OCI-LY7 (cell line): Measurements from ENCODE around the gene WAS. TPM values are rescaled to one million over a fixed set of nuclear protein-coding genes. Genes with fewer than 3 reads are reported as not detected.

ENCODE experiments used
- BruUV-seq: library from RNA; stranded (reverse); fragments of 400-500 nt; replicated peaks from 2 replicates; lab custom pipeline; 2021; lab: Mats Ljungman, UMichigan
- CTCF ChIA-PET: fragments of 300-600 bp; sonication (Branson Sonifier 250); formaldehyde crosslinking; loops from one replicate; lab custom pipeline; 2022; ENCODE audit warnings: antibody characterized with exemption; ENCODE audit not compliant: unreplicated experiment; lab: Charles Lee
- POLR2A ChIA-PET: fragments of 300-600 bp; sonication (Branson Sonifier 250); formaldehyde crosslinking; loops from one replicate; lab custom pipeline; 2022; ENCODE audit warnings: antibody characterized with exemption; lab: Charles Lee
- DNase-seq: peaks from one replicate; pipeline ENCODE4 v3.0.0-alpha.2; 2015; ENCODE audit warnings: low spot score
- H2AFZ ChIP-seq: fragments of 200-600 bp; sonication (generic), shearing (Covaris generic); 2 replicates; pipeline ENCODE4 v1.6.1; 2014; ENCODE audit warnings: mild to moderate bottlenecking, antibody characterized with exemption, low read length, moderate library complexity
- H3K27ac ChIP-seq: fragments of 200-600 bp; sonication (generic); 2 replicates; pipeline ENCODE4 v1.5.1; 2014; ENCODE audit warnings: mixed run types, low read depth, mild to moderate bottlenecking, moderate library complexity, low read length, inconsistent platforms; ENCODE audit not compliant: poor library complexity, severe bottlenecking
- H3K36me3 ChIP-seq: fragments of 200-600 bp; sonication (generic); 2 replicates; pipeline ENCODE4 v1.6.1; 2014; ENCODE audit warnings: mild to moderate bottlenecking, antibody characterized with exemption, low read length, moderate library complexity, mixed read lengths; ENCODE audit not compliant: insufficient read depth
- H3K4me1 ChIP-seq: fragments of 200-600 bp; sonication (generic); 2 replicates; pipeline ENCODE4 v1.5.1; 2014; ENCODE audit warnings: mild to moderate bottlenecking, low read length; ENCODE audit not compliant: insufficient read depth, poor library complexity, severe bottlenecking
- H3K4me2 ChIP-seq: fragments of 200-600 bp; sonication (generic); 2 replicates; pipeline ENCODE4 v1.6.1; 2014; ENCODE audit warnings: mild to moderate bottlenecking, low read length
- H3K4me3 ChIP-seq: fragments of 200-600 bp; sonication (generic); 2 replicates; pipeline ENCODE4 v1.5.1; 2014; ENCODE audit warnings: mild to moderate bottlenecking, low read depth, low read length; ENCODE audit not compliant: poor library complexity, severe bottlenecking
- H3K79me2 ChIP-seq: fragments of 200-600 bp; sonication (generic); 2 replicates; pipeline ENCODE4 v1.6.1; 2016; ENCODE audit warnings: low read depth, mild to moderate bottlenecking, low read length, moderate library complexity, mixed read lengths; ENCODE audit not compliant: insufficient read depth
- H3K9me2 ChIP-seq: fragments of 200-600 bp; sonication (generic); 2 replicates; pipeline ENCODE4 v1.6.1; 2016; ENCODE audit warnings: mild to moderate bottlenecking, low read length, mixed read lengths; ENCODE audit not compliant: insufficient read depth
- H3K9me3 ChIP-seq: fragments of 200-600 bp; sonication (generic); 2 replicates; pipeline ENCODE4 v1.6.1; 2014; ENCODE audit warnings: mild to moderate bottlenecking, mixed run types, low read length, mixed read lengths
- H4K20me1 ChIP-seq: fragments of 200-600 bp; sonication (generic); 2 replicates; pipeline ENCODE4 v1.6.1; 2014; ENCODE audit warnings: mild to moderate bottlenecking, antibody characterized with exemption, low read length, moderate library complexity, mixed read lengths; ENCODE audit not compliant: insufficient read depth
- EZH2phosphoT487 ChIP-seq: fragments of 200-600 bp; sonication (generic); IDR thresholded peaks from 2 replicates; pipeline ENCODE4 v1.6.1; 2018; ENCODE audit warnings: low read depth, borderline replicate concordance, mild to moderate bottlenecking, mixed run types, antibody characterized with exemption, low read length, moderate library complexity, mixed read lengths
- intact Hi-C: fragments of 100-400 bp; cut with micrococcal nuclease; formaldehyde crosslinking; loops from one replicate; pipeline ENCODE4 v1.10.0; 2022; ENCODE audit not compliant: unreplicated experiment
- small RNA-seq: library from RNA; depleted of rRNA; stranded (forward); fragments of <200 nt; gene quantifications from one replicate; pipeline ENCODE3, GENCODE V24; 2014
- total RNA-seq, 2 experiments: library from RNA; depleted of rRNA in 1 of 2; stranded (reverse); fragments of >200 nt in 1 of 2; shearing (Covaris generic) in 1 of 2; gene quantifications; 2 replicates each; pipeline ENCODE4 v1.2.3, GENCODE V29; 2014 to 2022
- TF ChIP-seq, protein P1 (sequence below): fragments of 200-600 bp; sonication (generic); conservative IDR thresholded peaks from 2 replicates; pipeline ENCODE4 v1.5.1; 2014; ENCODE audit warnings: mild to moderate bottlenecking, antibody characterized with exemption, low read length, moderate library complexity, mixed read lengths

WAS gene
- total RNA-seq, 2 experiments from 2014 or later = 43.9 to 87.0 TPM

DNA sequence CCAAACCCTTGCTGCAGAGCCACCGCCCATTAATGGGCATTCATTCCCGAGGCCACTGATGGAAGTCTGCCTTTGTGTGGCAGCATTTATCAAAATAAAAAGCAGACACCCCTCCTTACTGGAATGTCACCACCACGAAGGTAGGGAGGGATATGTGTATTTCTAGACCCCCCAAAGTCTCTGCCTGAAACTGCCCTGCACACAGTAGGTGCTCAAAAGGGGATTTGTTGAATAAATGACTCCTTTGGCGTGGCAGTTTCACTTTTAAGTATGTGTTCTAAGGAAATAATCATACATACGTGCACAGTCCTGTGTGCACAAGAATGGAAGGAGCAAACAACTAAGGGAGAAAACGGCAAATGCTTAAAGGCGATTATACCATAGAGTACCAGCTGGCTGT is 54.3 kb downstream of the WAS start:
- intact Hi-C loops = loop anchor here (5.0 kb wide), 2 partner anchors 64 to 219 kb away; partner anchors contain the start of genes HDAC6 and OTUD5
- peak overlapping the region; percentile 99 for H3K4me2 ChIP-seq
- peak overlapping the region; percentile 73 for H3K4me3 ChIP-seq
- peak overlapping the region; percentile 92 for H3K27ac ChIP-seq
- CTCF ChIA-PET = no interaction called here
- H4K20me1 ChIP-seq = no peaks in the 10 kb centered on the region
- DNase-seq = peak; percentile 3
- peaks cover 10% of the 10 kb centered on the region for H3K4me1 ChIP-seq
- POLR2A ChIA-PET = interaction anchor here (0.6 to 1.4 kb wide), 2 partner anchors 9 to 67 kb away, joined by 3 read pairs; no protein-coding TSS in a partner anchor
- peak overlapping the region; percentile 82; the same call in 1 of the 2 replicates for H2AFZ ChIP-seq
- no peak for TF ChIP-seq EZH2phosphoT487
- TF ChIP-seq, protein P1, sequence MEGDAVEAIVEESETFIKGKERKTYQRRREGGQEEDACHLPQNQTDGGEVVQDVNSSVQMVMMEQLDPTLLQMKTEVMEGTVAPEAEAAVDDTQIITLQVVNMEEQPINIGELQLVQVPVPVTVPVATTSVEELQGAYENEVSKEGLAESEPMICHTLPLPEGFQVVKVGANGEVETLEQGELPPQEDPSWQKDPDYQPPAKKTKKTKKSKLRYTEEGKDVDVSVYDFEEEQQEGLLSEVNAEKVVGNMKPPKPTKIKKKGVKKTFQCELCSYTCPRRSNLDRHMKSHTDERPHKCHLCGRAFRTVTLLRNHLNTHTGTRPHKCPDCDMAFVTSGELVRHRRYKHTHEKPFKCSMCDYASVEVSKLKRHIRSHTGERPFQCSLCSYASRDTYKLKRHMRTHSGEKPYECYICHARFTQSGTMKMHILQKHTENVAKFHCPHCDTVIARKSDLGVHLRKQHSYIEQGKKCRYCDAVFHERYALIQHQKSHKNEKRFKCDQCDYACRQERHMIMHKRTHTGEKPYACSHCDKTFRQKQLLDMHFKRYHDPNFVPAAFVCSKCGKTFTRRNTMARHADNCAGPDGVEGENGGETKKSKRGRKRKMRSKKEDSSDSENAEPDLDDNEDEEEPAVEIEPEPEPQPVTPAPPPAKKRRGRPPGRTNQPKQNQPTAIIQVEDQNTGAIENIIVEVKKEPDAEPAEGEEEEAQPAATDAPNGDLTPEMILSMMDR = no peak
- H3K36me3 ChIP-seq = no peaks in the 10 kb centered on the region
- no peaks in the 10 kb centered on the region for H3K9me2 ChIP-seq
- BruUV-seq = no TSS peak
- H3K79me2 ChIP-seq = peaks cover 7% of the 10 kb centered on the region; the same call in 1 of the 2 replicates
- no peaks in the 10 kb centered on the region for H3K9me3 ChIP-seq

Small RNA genes within 50 kb of the gene (small RNA-seq; reads per million reads assigned to genes)
- not detected for gene RNU6-1056P

Other genes starting within 250 kb of the WAS start
- gene SLC38A5, start 213.5 kb upstream of the WAS start, total RNA-seq (2014; rRNA removed; shearing (Covaris generic)) = 38.6 and 42.2 TPM in 2 replicates
- 39.9 and 45.6 TPM in 2 replicates for gene SLC38A5, start 213.5 kb upstream of the WAS start, total RNA-seq (2022)
- gene FTSJ1, start 207.6 kb upstream of the WAS start, total RNA-seq (2014; rRNA removed; shearing (Covaris generic)) = 55.7 and 66.1 TPM in 2 replicates
- gene FTSJ1, start 207.6 kb upstream of the WAS start, total RNA-seq (2022) = 51.8 and 54.7 TPM in 2 replicates
- 4.2 and 8.4 TPM in 2 replicates for gene PORCN, start 174.8 kb upstream of the WAS start, total RNA-seq (2014; rRNA removed; shearing (Covaris generic))
- gene PORCN, start 174.8 kb upstream of the WAS start, total RNA-seq (2022) = 9.9 and 11.3 TPM in 2 replicates
- gene EBP, start 162.0 kb upstream of the WAS start, total RNA-seq (2014; rRNA removed; shearing (Covaris generic)) = 94.4 and 101 TPM in 2 replicates
- gene EBP, start 162.0 kb upstream of the WAS start, total RNA-seq (2022) = 110 and 126 TPM in 2 replicates
- 6.8 and 7.6 TPM in 2 replicates for gene TBC1D25, start 144.1 kb upstream of the WAS start, total RNA-seq (2014; rRNA removed; shearing (Covaris generic))
- gene TBC1D25, start 144.1 kb upstream of the WAS start, total RNA-seq (2022) = 11.2 and 14.1 TPM in 2 replicates
- 149 and 156 TPM in 2 replicates for gene RBM3, start 109.3 kb upstream of the WAS start, total RNA-seq (2014; rRNA removed; shearing (Covaris generic))
- gene RBM3, start 109.3 kb upstream of the WAS start, total RNA-seq (2022) = 188 and 202 TPM in 2 replicates
- gene WDR13, start 86.3 kb upstream of the WAS start, total RNA-seq (2014; rRNA removed; shearing (Covaris generic)) = 46.7 and 55.6 TPM in 2 replicates
- 40.3 and 58.5 TPM in 2 replicates for gene WDR13, start 86.3 kb upstream of the WAS start, total RNA-seq (2022)
- gene SUV39H1, start 12.9 kb downstream of the WAS start, total RNA-seq (2014; rRNA removed; shearing (Covaris generic)) = 21.1 and 27.0 TPM in 2 replicates
- gene SUV39H1, start 12.9 kb downstream of the WAS start, total RNA-seq (2022) = 33.0 and 34.2 TPM in 2 replicates
- not detected in 2 replicates for gene GLOD5, start 77.9 kb downstream of the WAS start, total RNA-seq (2014; rRNA removed; shearing (Covaris generic))
- gene GLOD5, start 77.9 kb downstream of the WAS start, total RNA-seq (2022) = not detected in 2 replicates
- not detected in 2 replicates for gene GATA1, start 102.8 kb downstream of the WAS start, total RNA-seq (2014; rRNA removed; shearing (Covaris generic))
- not detected in 2 replicates for gene GATA1, start 102.8 kb downstream of the WAS start, total RNA-seq (2022)
- 62.0 and 73.6 TPM in 2 replicates for gene HDAC6, start 118.3 kb downstream of the WAS start, total RNA-seq (2014; rRNA removed; shearing (Covaris generic))
- gene HDAC6, start 118.3 kb downstream of the WAS start, total RNA-seq (2022) = 108 and 121 TPM in 2 replicates
- 0.26 and 0.60 TPM in 2 replicates for gene ERAS, start 142.7 kb downstream of the WAS start, total RNA-seq (2014; rRNA removed; shearing (Covaris generic))
- gene ERAS, start 142.7 kb downstream of the WAS start, total RNA-seq (2022) = 0.30 TPM in 1 of 2 replicates, not detected in the other
- not detected in 2 replicates for gene PCSK1N, start 151.8 kb downstream of the WAS start, total RNA-seq (2014; rRNA removed; shearing (Covaris generic))
- gene PCSK1N, start 151.8 kb downstream of the WAS start, total RNA-seq (2022) = not detected in 2 replicates
- 54.3 and 83.3 TPM in 2 replicates for gene TIMM17B, start 214.0 kb downstream of the WAS start, total RNA-seq (2014; rRNA removed; shearing (Covaris generic))
- gene TIMM17B, start 214.0 kb downstream of the WAS start, total RNA-seq (2022) = 79.3 and 90.0 TPM in 2 replicates
- 72.7 and 90.5 TPM in 2 replicates for gene PQBP1, start 214.1 kb downstream of the WAS start, total RNA-seq (2014; rRNA removed; shearing (Covaris generic))
- gene PQBP1, start 214.1 kb downstream of the WAS start, total RNA-seq (2022) = 79.6 and 93.0 TPM in 2 replicates
- gene SLC35A2, start 227.8 kb downstream of the WAS start, total RNA-seq (2014; rRNA removed; shearing (Covaris generic)) = 7.1 and 9.9 TPM in 2 replicates
- gene SLC35A2, start 227.8 kb downstream of the WAS start, total RNA-seq (2022) = 18.4 and 22.2 TPM in 2 replicates
- 41.7 and 60.3 TPM in 2 replicates for gene PIM2, start 235.2 kb downstream of the WAS start, total RNA-seq (2014; rRNA removed; shearing (Covaris generic))
- gene PIM2, start 235.2 kb downstream of the WAS start, total RNA-seq (2022) = 146 and 148 TPM in 2 replicates